Measurements from ENCODE around the gene PEPD. TPM values are rescaled to one million over a fixed set of nuclear protein-coding genes. Genes with fewer than 3 reads are reported as not detected.

Gene PEPD
- total RNA-seq, 2 donors from 2014 or later: 52.2 to 67.9 TPM

GRCh38 chr19:33499248-33499647 lies 22.3 kb downstream of the PEPD start:
- no peaks in the 10 kb centered on the region for H3K4me1 Mint-ChIP-seq
- Histone ChIP-seq H3K9me3 (ENCODE audit: control insufficient read depth, low read length) (no peaks in the 10 kb centered on the region), H3K36me3 (ENCODE audit: control insufficient read depth, insufficient read depth, low read length) (peaks cover 4% of the 10 kb centered on the region), H3K27me3 (ENCODE audit: control insufficient read depth, insufficient read depth, low read length, poor library complexity, severe bottlenecking) (no peaks in the 10 kb centered on the region), H3K4me1 (ENCODE audit: control insufficient read depth, insufficient read depth, low read length) (no peaks in the 10 kb centered on the region), H3K4me3 (ENCODE audit: low read length) (no peak overlapping the region), H3K27ac (ENCODE audit: low read depth, low read length) (no peak overlapping the region), H3K9ac (ENCODE audit: extremely low read depth, low read length, poor library complexity, severe bottlenecking) (no peak overlapping the region)
- no peak overlapping the region for H3K27ac Mint-ChIP-seq
- H3K36me3 Mint-ChIP-seq (ENCODE audit: low read depth): peaks cover 36% of the 10 kb centered on the region
- H3K9me3 Mint-ChIP-seq: no peaks in the 10 kb centered on the region
- DNase-seq: no peak
- no peak for TF ChIP-seq CTCF (conservative IDR thresholded peaks at IDR 0.05)
- WGBS, 2 experiments (ENCODE audit: insufficient coverage in 1 of 2, insufficient read length in 1 of 2): 74 to 80% methylated on average over 5 to 6 of the region's 6 CpGs
- no peaks in the 10 kb centered on the region for H3K27me3 Mint-ChIP-seq (ENCODE audit: insufficient read depth)
- no peak overlapping the region for H3K4me3 Mint-ChIP-seq

- H3K36me3 ChIP-seq (ENCODE audit: control insufficient read depth, insufficient read depth, low read length): peaks cover 4% of the 10 kb centered on the region
- H3K27me3 Mint-ChIP-seq (ENCODE audit: insufficient read depth): no peaks in the 10 kb centered on the region
- H3K9me3 Mint-ChIP-seq: no peaks in the 10 kb centered on the region
- no peaks in the 10 kb centered on the region for H3K27me3 ChIP-seq (ENCODE audit: control insufficient read depth, insufficient read depth, low read length, poor library complexity, severe bottlenecking)
- H3K4me3 ChIP-seq (ENCODE audit: low read length): no peak overlapping the region
- H3K9ac ChIP-seq (ENCODE audit: extremely low read depth, low read length, poor library complexity, severe bottlenecking): no peak overlapping the region
- no peak overlapping the region for H3K27ac ChIP-seq (ENCODE audit: low read depth, low read length)
- H3K27ac Mint-ChIP-seq: no peak overlapping the region
- WGBS, 2 experiments (ENCODE audit: insufficient coverage in 1 of 2, insufficient read length in 1 of 2): 87 to 92% methylated on average over 7 to 10 of the region's 10 CpGs
- no peak for TF ChIP-seq CTCF (conservative IDR thresholded peaks at IDR 0.05)
- no peaks in the 10 kb centered on the region for H3K4me1 ChIP-seq (ENCODE audit: control insufficient read depth, insufficient read depth, low read length)
- no peak for DNase-seq
- no peak overlapping the region for H3K4me3 Mint-ChIP-seq
- H3K4me1 Mint-ChIP-seq: no peaks in the 10 kb centered on the region
- no peaks in the 10 kb centered on the region for H3K9me3 ChIP-seq (ENCODE audit: control insufficient read depth, low read length)
- peaks cover 36% of the 10 kb centered on the region for H3K36me3 Mint-ChIP-seq (ENCODE audit: low read depth)
Observed at GRCh38 chr19:33498391-33499000, 23.1 kb downstream of the PEPD start.

GRCh38 chr19:33497778-33498175 lies 23.8 kb downstream of the PEPD start:
- Mint-ChIP-seq H3K36me3 (ENCODE audit: low read depth) (peaks cover 36% of the 10 kb centered on the region), H3K4me1 (no peaks in the 10 kb centered on the region), H3K9me3 (no peaks in the 10 kb centered on the region), H3K4me3 (no peak overlapping the region), H3K27me3 (ENCODE audit: insufficient read depth) (no peaks in the 10 kb centered on the region), H3K27ac (no peak overlapping the region)
- Histone ChIP-seq H3K9ac (ENCODE audit: extremely low read depth, low read length, poor library complexity, severe bottlenecking) (no peak overlapping the region), H3K4me3 (ENCODE audit: low read length) (no peak overlapping the region), H3K36me3 (ENCODE audit: control insufficient read depth, insufficient read depth, low read length) (peaks cover 4% of the 10 kb centered on the region), H3K9me3 (ENCODE audit: control insufficient read depth, low read length) (no peaks in the 10 kb centered on the region), H3K27me3 (ENCODE audit: control insufficient read depth, insufficient read depth, low read length, poor library complexity, severe bottlenecking) (no peaks in the 10 kb centered on the region), H3K4me1 (ENCODE audit: control insufficient read depth, insufficient read depth, low read length) (no peaks in the 10 kb centered on the region), H3K27ac (ENCODE audit: low read depth, low read length) (no peak overlapping the region)
- no peak for DNase-seq
- 90 to 95% methylated on average over 5 to 12 of the region's 12 CpGs for WGBS, 2 experiments (ENCODE audit: insufficient coverage in 1 of 2, insufficient read length in 1 of 2)
- no peak for TF ChIP-seq CTCF (conservative IDR thresholded peaks at IDR 0.05)

Measured in endodermal cell (in vitro differentiated cells).